Spleen (tissue), 11 donors: Measurements from ENCODE around the gene CEMIP2. TPM values are rescaled to one million over a fixed set of nuclear protein-coding genes. Genes with fewer than 3 reads are reported as not detected.

Source experiments
- DNase-seq: peaks from one replicate; pipeline ENCODE4 v3.0.0-alpha.2; 2020
- H3K27ac ChIP-seq, 8 donors: fragments of 200-600 bp; sonication (generic) in 7 of 8; 1 replicate in 4 of 8; 2 replicates in 4 of 8; pipeline versions ENCODE4 v1.5.0 to v1.8.0; 2016 to 2021; ENCODE audit warnings: inconsistent platforms in 4 of 8, mild to moderate bottlenecking in 4 of 8, moderate library complexity in 1 of 8
- H3K27me3 ChIP-seq, 7 donors: fragments of 200-600 bp; sonication (generic) in 6 of 7; replicated peaks in 1 of 7; 1 replicate in 4 of 7; 2 replicates in 3 of 7; pipeline versions ENCODE4 v1.5.0 to v1.8.0; 2016 to 2021; ENCODE audit warnings: inconsistent platforms in 3 of 7, mild to moderate bottlenecking in 1 of 7
- H3K36me3 ChIP-seq, 6 donors: fragments of 200-600 bp; sonication (generic) in 5 of 6; 1 replicate in 4 of 6; 2 replicates in 2 of 6; pipeline versions ENCODE4 v1.5.0 to v1.8.0; 2016 to 2021; ENCODE audit warnings: inconsistent platforms in 2 of 6
- H3K4me1 ChIP-seq, 6 donors: fragments of 200-600 bp; sonication (generic) in 5 of 6; 1 replicate in 3 of 6; 2 replicates in 3 of 6; pipeline versions ENCODE4 v1.5.0 to v1.8.0; 2016 to 2021; ENCODE audit warnings: inconsistent platforms in 3 of 6
- H3K4me3 ChIP-seq, 8 donors: fragments of 200-600 bp; sonication (generic) in 7 of 8; 1 replicate in 4 of 8; 2 replicates in 4 of 8; pipeline versions ENCODE4 v1.5.0 to v1.8.0; 2016 to 2021; ENCODE audit warnings: inconsistent platforms in 4 of 8, mild to moderate bottlenecking in 4 of 8, moderate library complexity in 2 of 8
- H3K9me3 ChIP-seq, 8 donors: fragments of 200-600 bp; sonication (generic) in 7 of 8; 1 replicate in 4 of 8; 2 replicates in 4 of 8; pipeline versions ENCODE4 v1.5.0 to v1.8.0; 2016 to 2021; ENCODE audit warnings: inconsistent platforms in 4 of 8
- POLR2A ChIP-seq, 3 donors: fragments of 450-650 bp; IDR thresholded peaks; one replicate each; pipeline ENCODE4 v1.5.1; 2017; ENCODE audit warnings: antibody characterized with exemption in 3 of 3, mild to moderate bottlenecking in 1 of 3
- POLR2AphosphoS5 ChIP-seq, 3 donors: sonication (generic); formaldehyde crosslinking; IDR thresholded peaks; one replicate each; pipeline ENCODE4 v1.5.1; 2017; ENCODE audit warnings: antibody characterized with exemption in 3 of 3
- WGBS, 5 donors: extraction: QIAGEN DNeasy Blood & Tissue Kit in 3 of 5; methylation state at CpG; one replicate each; pipeline versions ENCODE4 v1.1.5 to v1.1.7; 2013 to 2018; 5-methylcytosine and 5-hydroxymethylcytosine counted together
- intact Hi-C: fragments of 100-400 bp; cut with DNase I; formaldehyde crosslinking; loops from one replicate; pipeline ENCODE4 v1.15.0; 2023; ENCODE audit warnings: low total_unique reads
- polyA plus RNA-seq, 3 donors: library from polyadenylated mRNA; stranded (reverse); fragments of 200-250 nt; gene quantifications; one replicate each; pipeline ENCODE4 v1.2.1, GENCODE V29; 2013
- total RNA-seq, 7 donors: library from RNA; depleted of rRNA in 3 of 7; stranded (reverse); fragments of >200 nt in 3 of 7; fragmentation: NEBNext Ultra II Directional in 4 of 7; extraction: Animal tissue kit (Norgen Biotek cat#: 25700) in 4 of 7; gene quantifications; one replicate each; pipeline versions ENCODE4 v1.1.0 to v1.2.1, GENCODE V29; 2016 to 2021
- TF ChIP-seq, protein P1 (sequence below), 11 experiments: fragments of 200-600 bp in 7 of 11; fragments of 450-650 bp in 4 of 11; sonication (generic) in 4 of 11; IDR thresholded peaks in 8 of 11; conservative IDR thresholded peaks in 3 of 11; 1 replicate in 7 of 11; 2 replicates in 4 of 11; pipeline versions ENCODE4 v1.4.0 to v1.8.0; 2016 to 2021; ENCODE audit warnings: antibody characterized with exemption in 11 of 11, inconsistent platforms in 4 of 11, mild to moderate bottlenecking in 1 of 11
- donor health status: healthy with polysubstance abuse.
- donor health status: DM: no; HTN: no; CAD: no; lungs with moderate emphysema.
- donor health status: DM: no; HTN: no; CAD: no.
- donor health status: Bipolar disorder and iron deficiency.
- donor health status: healthy.
- donor health status: DM: no; HTN: no; CAD: no.
- donor health status: DM: yes; HTN: yes; CAD: no.

CEMIP2 gene
- total and polyA plus RNA-seq, 10 donors, result 14.2 to 175 (median 86.1) TPM

DNA sequence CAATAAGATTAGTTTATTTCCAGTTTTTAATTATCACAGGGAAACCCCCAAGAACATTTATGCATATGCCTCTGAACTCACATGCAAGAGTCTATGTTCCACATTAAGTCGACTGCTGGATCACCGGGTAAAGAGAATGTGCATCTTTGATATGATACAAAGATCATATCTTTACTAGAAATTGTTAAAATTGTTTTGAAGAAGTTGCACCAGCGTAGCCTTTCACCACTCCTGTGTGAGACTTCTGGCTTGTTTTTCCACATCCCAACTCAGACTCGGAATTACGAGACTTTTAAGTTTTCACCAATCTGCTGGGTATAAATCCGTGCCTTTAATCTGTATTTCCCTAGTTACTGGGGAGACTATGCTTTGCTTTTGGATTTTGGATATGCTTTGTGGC lies 113.2 kb downstream of the CEMIP2 start:
- Histone ChIP-seq H3K4me1 (peaks cover 0 to 5% (median 0%) of the 10 kb centered on the region in 6 donors), H3K9me3 (peaks cover 0 to 10% (median 3%) of the 10 kb centered on the region in 8 donors), H3K27me3 (no peaks in the 10 kb centered on the region), H3K4me3 (no peak overlapping the region), H3K36me3 (no peaks in the 10 kb centered on the region), H3K27ac (peak overlapping the region in 2 of 8 donors; percentile 8 to 27)
- intact Hi-C loops, result no loop called here
- no peak for DNase-seq
- TF ChIP-seq, protein P1, sequence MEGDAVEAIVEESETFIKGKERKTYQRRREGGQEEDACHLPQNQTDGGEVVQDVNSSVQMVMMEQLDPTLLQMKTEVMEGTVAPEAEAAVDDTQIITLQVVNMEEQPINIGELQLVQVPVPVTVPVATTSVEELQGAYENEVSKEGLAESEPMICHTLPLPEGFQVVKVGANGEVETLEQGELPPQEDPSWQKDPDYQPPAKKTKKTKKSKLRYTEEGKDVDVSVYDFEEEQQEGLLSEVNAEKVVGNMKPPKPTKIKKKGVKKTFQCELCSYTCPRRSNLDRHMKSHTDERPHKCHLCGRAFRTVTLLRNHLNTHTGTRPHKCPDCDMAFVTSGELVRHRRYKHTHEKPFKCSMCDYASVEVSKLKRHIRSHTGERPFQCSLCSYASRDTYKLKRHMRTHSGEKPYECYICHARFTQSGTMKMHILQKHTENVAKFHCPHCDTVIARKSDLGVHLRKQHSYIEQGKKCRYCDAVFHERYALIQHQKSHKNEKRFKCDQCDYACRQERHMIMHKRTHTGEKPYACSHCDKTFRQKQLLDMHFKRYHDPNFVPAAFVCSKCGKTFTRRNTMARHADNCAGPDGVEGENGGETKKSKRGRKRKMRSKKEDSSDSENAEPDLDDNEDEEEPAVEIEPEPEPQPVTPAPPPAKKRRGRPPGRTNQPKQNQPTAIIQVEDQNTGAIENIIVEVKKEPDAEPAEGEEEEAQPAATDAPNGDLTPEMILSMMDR (IDR thresholded peaks at IDR 0.05 in 8 of 11, conservative IDR thresholded peaks at IDR 0.05 in 3 of 11), result no peak
- 71 to 82% (median 75%) methylated on average over 6 of the region's 6 CpGs for WGBS, 5 donors

DNA sequence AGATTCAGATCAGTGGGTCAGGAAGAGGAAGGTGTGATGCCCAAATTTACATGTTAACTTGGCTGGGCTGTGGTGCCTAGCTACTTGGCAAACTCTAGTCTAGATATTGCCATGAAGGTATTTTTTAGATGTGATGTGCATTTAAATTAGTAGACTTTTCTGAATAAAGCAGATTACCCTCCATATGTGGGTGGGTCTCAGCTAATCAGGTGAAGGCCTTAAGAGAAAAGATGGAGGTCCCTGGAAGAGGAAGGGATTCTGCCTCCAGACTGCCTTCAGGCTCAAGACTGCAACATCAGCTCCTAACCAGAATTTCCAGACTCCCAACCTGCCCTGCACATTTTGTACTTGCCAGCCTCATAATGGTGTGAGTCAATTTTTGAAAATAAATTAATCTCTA lies 115.8 kb downstream of the CEMIP2 start:
- Histone ChIP-seq H3K36me3 (no peaks in the 10 kb centered on the region), H3K27ac (no peak overlapping the region), H3K27me3 (no peaks in the 10 kb centered on the region), H3K4me1 (peaks cover 4 to 17% (median 9%) of the 10 kb centered on the region in 6 donors), H3K4me3 (no peak overlapping the region), H3K9me3 (peaks cover 0 to 7% (median 3%) of the 10 kb centered on the region in 8 donors)
- intact Hi-C loops, result no loop called here
- no peak for DNase-seq
- TF ChIP-seq POLR2AphosphoS5 (IDR thresholded peaks at IDR 0.05), result no peak
- TF ChIP-seq, protein P1 (IDR thresholded peaks at IDR 0.05 in 8 of 11, conservative IDR thresholded peaks at IDR 0.05 in 3 of 11), result no peak
- TF ChIP-seq POLR2A (IDR thresholded peaks at IDR 0.05), result no peak

DNA sequence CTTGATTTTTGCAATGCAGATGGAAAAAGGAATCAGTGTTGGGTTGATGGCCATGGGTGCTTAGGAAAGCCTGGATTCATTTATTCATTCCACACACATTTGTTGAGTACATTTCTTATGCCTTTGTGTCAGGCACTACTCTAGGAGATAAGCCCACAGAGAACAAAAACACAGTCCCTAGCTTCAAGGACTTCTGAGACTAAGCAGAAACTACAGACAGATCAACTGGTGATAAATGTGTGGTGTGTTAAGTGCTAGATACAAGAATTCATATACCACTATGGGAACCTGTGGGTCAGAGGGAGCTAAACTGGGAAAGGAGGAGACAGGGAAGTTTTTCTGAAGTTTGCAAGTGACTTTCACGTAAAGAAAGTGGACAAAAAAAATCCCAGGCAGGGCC lies 119.9 kb downstream of the CEMIP2 start:
- Histone ChIP-seq H3K36me3 (no peaks in the 10 kb centered on the region), H3K27me3 (no peaks in the 10 kb centered on the region), H3K9me3 (no peaks in the 10 kb centered on the region), H3K27ac (peak overlapping the region in 1 of 8 donors; percentile 59), H3K4me1 (peaks cover 13 to 41% (median 23%) of the 10 kb centered on the region in 6 donors), H3K4me3 (no peak overlapping the region)
- intact Hi-C loops, result no loop called here
- 70 to 100% (median 89%) methylated on average over 1 of the region's 1 CpG for WGBS, 5 donors
- DNase-seq, result no peak
- TF ChIP-seq POLR2A (IDR thresholded peaks at IDR 0.05), result no peak
- TF ChIP-seq POLR2AphosphoS5 (IDR thresholded peaks at IDR 0.05), result no peak
- TF ChIP-seq, protein P1 (IDR thresholded peaks at IDR 0.05 in 8 of 11, conservative IDR thresholded peaks at IDR 0.05 in 3 of 11), result no peak

DNA sequence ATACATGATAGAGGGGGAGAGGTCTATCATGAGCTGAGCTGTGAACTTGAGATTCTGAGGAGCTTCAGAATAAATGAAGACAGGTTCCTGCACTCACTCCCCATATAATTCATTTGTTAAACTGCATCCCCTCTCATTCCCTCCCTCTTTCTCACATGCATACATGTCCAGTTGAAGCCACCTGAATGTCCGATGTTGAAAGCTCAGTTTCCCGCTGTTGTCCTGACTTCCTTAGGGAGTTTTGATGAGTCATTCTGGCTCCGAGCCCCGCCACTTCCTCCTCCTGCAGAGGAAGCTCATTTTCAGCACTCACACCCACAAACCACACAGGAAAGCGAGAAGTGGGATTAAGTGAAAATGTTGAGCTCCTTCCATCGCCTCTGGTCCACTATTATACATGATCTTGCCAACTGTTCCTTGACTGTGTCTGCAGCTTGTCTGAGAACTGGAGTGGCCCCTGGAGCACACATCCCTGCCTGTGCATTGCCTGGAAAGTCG lies 121.2 kb downstream of the CEMIP2 start:
- DNase-seq, result peak; percentile 77
- Histone ChIP-seq H3K36me3 (no peaks in the 10 kb centered on the region), H3K4me3 (peak overlapping the region in 2 of 8 donors; percentile 5 to 23), H3K27ac (peak overlapping the region in 4 of 8 donors; percentile 28 to 59 (median 54)), H3K27me3 (no peaks in the 10 kb centered on the region), H3K9me3 (no peaks in the 10 kb centered on the region), H3K4me1 (peaks cover 13 to 39% (median 25%) of the 10 kb centered on the region in 6 donors)
- WGBS, 5 donors, result 0 to 4% (median 1%) methylated on average over 7 of the region's 7 CpGs
- intact Hi-C loops, result no loop called here
- TF ChIP-seq POLR2AphosphoS5 (IDR thresholded peaks at IDR 0.05) (peak in 1 of 3 donors; percentile 84), POLR2A (IDR thresholded peaks at IDR 0.05) (no peak)
- TF ChIP-seq, protein P1 (IDR thresholded peaks at IDR 0.05 in 8 of 11, conservative IDR thresholded peaks at IDR 0.05 in 3 of 11), result no peak
